GM12878 (cell line): ENCODE data around the gene RAD51. TPM values are rescaled to one million over a fixed set of nuclear protein-coding genes. Genes with fewer than 3 reads are reported as not detected.

Source experiments
- ASH2L ChIP-seq: fragments of 300-600, 200-600 bp; sonication (generic); IDR thresholded peaks from 2 replicates; pipeline ENCODE4 v1.6.1; 2017; ENCODE audit warnings: low read depth, mild to moderate bottlenecking, borderline replicate concordance
- ATF2 ChIP-seq: IDR thresholded peaks from 2 replicates; pipeline ENCODE4 v1.6.1; 2012; ENCODE audit warnings: low read length, inconsistent platforms
- BCLAF1 ChIP-seq: fragments of 450-650 bp; IDR thresholded peaks from 2 replicates; pipeline ENCODE4 v1.6.1; 2017; ENCODE audit warnings: antibody characterized with exemption, mild to moderate bottlenecking, moderate library complexity
- CREM ChIP-seq: IDR thresholded peaks from 2 replicates; pipeline ENCODE4 v1.6.1; 2014; ENCODE audit warnings: antibody characterized with exemption, low read depth
- CUX1 ChIP-seq: IDR thresholded peaks from 2 replicates; pipeline ENCODE4 v1.6.1; 2012; ENCODE audit warnings: improper control_type of control experiment, low read depth, low read length; ENCODE audit not compliant: insufficient replicate concordance
- ELK1 ChIP-seq: IDR thresholded peaks from 2 replicates; pipeline ENCODE4 v1.6.1; 2012; ENCODE audit warnings: low read depth, low read length, improper control_type of control experiment
- IKZF2 ChIP-seq, 2 experiments: fragments of 450-650 bp; IDR thresholded peaks; 2 replicates each; pipeline ENCODE4 v1.6.1; 2017; ENCODE audit warnings: mild to moderate bottlenecking in 2 of 2, moderate library complexity in 2 of 2
- IRF3 ChIP-seq: fragments of 450-650 bp; IDR thresholded peaks from 2 replicates; pipeline ENCODE4 v1.6.1; 2014; ENCODE audit warnings: mild to moderate bottlenecking
- NBN ChIP-seq: fragments of 450-650 bp; IDR thresholded peaks from 2 replicates; pipeline ENCODE4 v1.6.1; 2016
- PRDM15 ChIP-seq: fragments of 450-650 bp; formaldehyde crosslinking; IDR thresholded peaks from 2 replicates; pipeline ENCODE4 v1.4.0; 2020; ENCODE audit warnings: mild to moderate bottlenecking, moderate library complexity
- SMARCA5 ChIP-seq: fragments of 450-650 bp; IDR thresholded peaks from 2 replicates; pipeline ENCODE4 v1.6.1; 2017; ENCODE audit warnings: mild to moderate bottlenecking
- SREBF2 ChIP-seq: IDR thresholded peaks from 2 replicates; pipeline ENCODE4 v1.6.1; 2012; ENCODE audit warnings: mild to moderate bottlenecking, low read length
- TAF1 ChIP-seq: IDR thresholded peaks from 2 replicates; pipeline ENCODE4 v1.6.1; 2011; ENCODE audit warnings: mild to moderate bottlenecking, low read depth, low read length, borderline replicate concordance
- polyA plus RNA-seq, 11 experiments: library from polyadenylated mRNA; depleted of rRNA in 4 of 11; unstranded in 6 of 11; stranded (reverse) in 5 of 11; fragments of >200 nt; fragmentation: Nextera tagmentation in 4 of 11; fragmentation: Illumina TruSeq in 1 of 11; extraction: Ambion mirVana in 4 of 11; extraction: Trizol in 1 of 11; gene quantifications; 1 replicate in 1 of 11; 2 replicates in 10 of 11; pipeline versions ENCODE4 v1.2.1 to v1.2.3, GENCODE V29; 2011 to 2016; ENCODE audit warnings: inconsistent platforms in 2 of 11, missing spikeins in 2 of 11, low read depth in 1 of 11
- total RNA-seq, 4 experiments: library from RNA; depleted of rRNA in 3 of 4; stranded (reverse); fragments of >200 nt in 3 of 4; fragmentation: Illumina TruSeq in 1 of 4; extraction: Trizol in 1 of 4; gene quantifications; 2 replicates each; pipeline versions ENCODE4 v1.2.1 to v1.2.3, GENCODE V29; 2013 to 2021

RAD51 gene
- total and polyA plus RNA-seq, 10 of the 15 experiments (the other 5 are each of a cell fraction or from before 2014, with no cell fraction given) = 13.1 to 55.0 (median 30.6) TPM

- TF ChIP-seq TAF1 (peak; percentile 53; the same call in 1 of the 2 replicates), PRDM15 (CRISPR knock-in tag) (no peak), CREM (peak; percentile 53; the same call in 1 of the 2 replicates), ASH2L (no peak), IKZF2 (IDR thresholded peaks at IDR 0.05) (no peak; a peak in 1 of 4 replicates), IRF3 (no peak), SMARCA5 (peak; percentile 17; the same call in 1 of the 2 replicates), SREBF2 (no peak), CUX1 (no peak), BCLAF1 (no peak), ATF2 (no peak), ELK1 (peak; percentile 15; the same call in 1 of the 2 replicates), NBN (peak; percentile 79; the same call in 1 of the 2 replicates)
Measured at GRCh38 chr15:40694688-40695468, at the start of gene RAD51 (continued).
